ENCODE data around the gene FRMD4B.

GRCh38 chr3:69406163-69406562 lies 20.3 kb upstream of the FRMD4B start:
- TF ChIP-seq, protein P1, sequence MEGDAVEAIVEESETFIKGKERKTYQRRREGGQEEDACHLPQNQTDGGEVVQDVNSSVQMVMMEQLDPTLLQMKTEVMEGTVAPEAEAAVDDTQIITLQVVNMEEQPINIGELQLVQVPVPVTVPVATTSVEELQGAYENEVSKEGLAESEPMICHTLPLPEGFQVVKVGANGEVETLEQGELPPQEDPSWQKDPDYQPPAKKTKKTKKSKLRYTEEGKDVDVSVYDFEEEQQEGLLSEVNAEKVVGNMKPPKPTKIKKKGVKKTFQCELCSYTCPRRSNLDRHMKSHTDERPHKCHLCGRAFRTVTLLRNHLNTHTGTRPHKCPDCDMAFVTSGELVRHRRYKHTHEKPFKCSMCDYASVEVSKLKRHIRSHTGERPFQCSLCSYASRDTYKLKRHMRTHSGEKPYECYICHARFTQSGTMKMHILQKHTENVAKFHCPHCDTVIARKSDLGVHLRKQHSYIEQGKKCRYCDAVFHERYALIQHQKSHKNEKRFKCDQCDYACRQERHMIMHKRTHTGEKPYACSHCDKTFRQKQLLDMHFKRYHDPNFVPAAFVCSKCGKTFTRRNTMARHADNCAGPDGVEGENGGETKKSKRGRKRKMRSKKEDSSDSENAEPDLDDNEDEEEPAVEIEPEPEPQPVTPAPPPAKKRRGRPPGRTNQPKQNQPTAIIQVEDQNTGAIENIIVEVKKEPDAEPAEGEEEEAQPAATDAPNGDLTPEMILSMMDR (IDR thresholded peaks at IDR 0.05) = no peak
- TF ChIP-seq POLR2A (IDR thresholded peaks at IDR 0.05) = no peak
